Activated CD4-positive, CD25-positive, alpha-beta regulatory T cell treated with anti-CD3 and anti-CD28 coated beads, Interleukin-2, amount 50 U/mL, for 16 hours (primary cell): ENCODE data around the gene YWHAE.
"Not testable (repeated sequence)": the region's sequence is repeated elsewhere in the genome, so short reads cannot be mapped to it uniquely, and the experiment has no call there.

Experiments
- DNase-seq: peaks from one replicate; pipeline ENCODE4 v3.0.0-alpha.2; 2020; ENCODE audit warnings: low read depth, low spot score

Gene YWHAE

GRCh38 chr17:1374431-1375177, 25.4 kb downstream of the YWHAE start:
- no peak for DNase-seq

GRCh38 chr17:1373707-1374237, 26.2 kb downstream of the YWHAE start:
- no peak for DNase-seq

GRCh38 chr17:1372618-1373017, 27.4 kb downstream of the YWHAE start:
- DNase-seq = no peak

- no peak for DNase-seq
Measured at GRCh38 chr17:1371893-1372590, 28.0 kb downstream of the YWHAE start.

GRCh38 chr17:1368588-1368987, 31.4 kb downstream of the YWHAE start:
- no peak for DNase-seq

GRCh38 chr17:1367351-1367745, 32.7 kb downstream of the YWHAE start:
- DNase-seq = no peak

- DNase-seq = no peak
Measured at GRCh38 chr17:1366234-1366633, 33.8 kb downstream of the YWHAE start.

GRCh38 chr17:1365445-1366039, 34.5 kb downstream of the YWHAE start:
- peak; percentile 46 for DNase-seq

- no peak for DNase-seq
Measured at GRCh38 chr17:1362964-1363363, 37.1 kb downstream of the YWHAE start.

GRCh38 chr17:1362065-1362848, 37.8 kb downstream of the YWHAE start:
- DNase-seq = no peak

GRCh38 chr17:1360975-1361374, 39.0 kb downstream of the YWHAE start:
- no peak for DNase-seq

- DNase-seq = not testable (repeated sequence)
Measured at GRCh38 chr17:1360315-1360714, 39.7 kb downstream of the YWHAE start.

GRCh38 chr17:1354030-1354429, 46.0 kb downstream of the YWHAE start:
- no peak for DNase-seq

GRCh38 chr17:1352530-1352929, 47.5 kb downstream of the YWHAE start:
- DNase-seq = not testable (repeated sequence)

- DNase-seq = no peak
Measured at GRCh38 chr17:1351971-1352370, 48.1 kb downstream of the YWHAE start.

- DNase-seq = no peak
Measured at GRCh38 chr17:1351275-1351674, 48.7 kb downstream of the YWHAE start.

- DNase-seq = no peak
Measured at GRCh38 chr17:1347589-1348323, 52.3 kb downstream of the YWHAE start.

GRCh38 chr17:1344521-1344920, 55.5 kb downstream of the YWHAE start:
- DNase-seq = no peak

GRCh38 chr17:1343554-1343953, 56.5 kb downstream of the YWHAE start:
- no peak for DNase-seq

- DNase-seq = no peak
Measured at GRCh38 chr17:1340371-1340770, 59.7 kb downstream of the YWHAE start.

GRCh38 chr17:1331708-1332107, 68.3 kb downstream of the YWHAE start:
- no peak for DNase-seq
